Measurements from ENCODE around the gene AFTPH.

AFTPH gene

GRCh38 chr2:64615192-64615763 is 91.2 kb downstream of the AFTPH start:
- DNase-seq = no peak

DNA sequence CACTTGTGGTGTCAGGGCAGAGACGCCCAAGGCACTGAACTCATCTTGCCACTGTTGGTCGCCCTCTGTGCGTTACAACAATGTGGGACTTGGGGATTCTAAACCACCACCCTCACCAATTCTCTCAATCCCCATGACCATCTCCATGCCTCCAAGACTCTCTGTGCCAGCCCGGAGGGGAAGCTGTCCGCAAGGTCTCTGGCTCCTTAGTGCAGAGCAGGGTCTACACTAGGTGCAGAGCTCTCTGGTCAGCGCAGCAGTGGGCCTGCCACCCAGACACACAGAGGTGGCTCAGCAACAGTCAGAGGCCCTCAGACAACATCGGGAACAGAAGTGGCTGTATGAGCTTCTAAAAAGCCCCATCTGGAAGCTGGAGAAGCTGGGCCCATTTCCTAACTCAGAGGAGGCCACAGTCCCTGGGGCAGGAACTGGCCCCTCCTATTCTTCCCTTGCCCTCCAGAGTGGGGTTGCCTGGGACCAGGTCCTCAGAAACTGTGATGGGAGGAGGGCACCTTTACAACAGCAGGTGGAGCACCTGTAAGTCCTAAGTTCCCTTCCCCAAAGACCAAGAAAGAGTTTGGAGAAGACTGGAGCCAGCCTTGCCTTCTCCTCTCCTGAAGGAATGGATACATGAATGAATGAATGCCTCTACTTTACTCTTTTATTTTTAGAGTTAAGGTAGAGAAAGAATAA is 91.9 kb downstream of the AFTPH start:
- no peak for DNase-seq

GRCh38 chr2:64617631-64618151 is 93.6 kb downstream of the AFTPH start:
- peak; percentile 24 for DNase-seq

DNA sequence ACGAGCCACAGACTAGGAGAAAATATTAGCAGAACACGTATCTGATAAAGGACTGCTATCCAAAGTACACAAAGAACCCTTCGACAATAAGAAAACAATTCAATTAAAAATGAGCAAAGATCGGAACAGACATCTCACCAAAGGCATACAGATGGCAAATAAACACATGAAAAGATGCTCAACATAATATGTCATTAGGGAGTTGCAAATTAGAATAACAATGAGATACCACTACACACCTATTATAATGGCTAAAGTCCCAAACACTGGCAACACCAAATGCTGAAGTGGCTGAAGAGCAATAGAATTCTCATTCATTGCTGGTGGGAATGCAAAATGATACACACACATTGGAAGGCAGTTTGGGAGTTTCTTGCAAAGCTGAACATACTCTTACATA is 96.5 kb downstream of the AFTPH start:
- DNase-seq = no peak

DNA sequence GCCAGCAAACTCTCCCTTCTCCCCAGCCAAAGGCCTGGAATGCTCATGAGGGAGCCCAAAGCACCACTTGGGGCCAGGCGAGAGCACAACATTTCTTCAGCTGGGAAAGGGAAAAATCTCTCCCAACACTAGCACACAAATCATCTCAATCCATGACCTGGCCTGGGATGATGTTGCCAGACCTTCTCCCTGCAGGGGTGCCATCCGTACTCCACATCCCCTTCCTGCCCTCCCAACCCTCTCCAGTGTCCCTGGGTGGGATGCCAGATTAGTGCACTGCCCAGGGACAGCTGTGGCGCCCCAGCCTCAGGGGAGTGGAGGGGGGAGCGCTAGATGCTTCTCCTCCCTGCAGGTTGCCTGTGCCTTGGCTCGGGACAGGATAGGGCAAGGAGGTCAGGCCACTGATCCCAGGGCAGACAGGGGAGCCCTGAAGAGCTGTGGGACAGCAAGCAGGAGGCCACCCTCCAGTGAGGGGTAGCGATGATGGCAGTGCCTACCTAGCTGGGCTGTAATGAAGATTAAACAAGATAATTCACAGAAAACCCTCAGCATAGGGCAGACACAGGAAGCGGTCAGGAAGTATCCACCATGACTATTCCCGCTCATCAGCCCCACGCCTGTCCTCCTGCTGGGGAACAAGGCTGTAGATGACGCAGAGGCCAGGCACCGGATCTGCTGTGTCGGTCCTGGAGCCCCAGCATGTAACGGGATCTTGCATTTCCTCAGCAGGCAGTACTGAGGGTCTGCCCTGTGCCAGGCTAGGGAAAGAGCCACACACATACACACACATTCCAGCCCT is 98.5 kb downstream of the AFTPH start:
- DNase-seq = no peak

DNA sequence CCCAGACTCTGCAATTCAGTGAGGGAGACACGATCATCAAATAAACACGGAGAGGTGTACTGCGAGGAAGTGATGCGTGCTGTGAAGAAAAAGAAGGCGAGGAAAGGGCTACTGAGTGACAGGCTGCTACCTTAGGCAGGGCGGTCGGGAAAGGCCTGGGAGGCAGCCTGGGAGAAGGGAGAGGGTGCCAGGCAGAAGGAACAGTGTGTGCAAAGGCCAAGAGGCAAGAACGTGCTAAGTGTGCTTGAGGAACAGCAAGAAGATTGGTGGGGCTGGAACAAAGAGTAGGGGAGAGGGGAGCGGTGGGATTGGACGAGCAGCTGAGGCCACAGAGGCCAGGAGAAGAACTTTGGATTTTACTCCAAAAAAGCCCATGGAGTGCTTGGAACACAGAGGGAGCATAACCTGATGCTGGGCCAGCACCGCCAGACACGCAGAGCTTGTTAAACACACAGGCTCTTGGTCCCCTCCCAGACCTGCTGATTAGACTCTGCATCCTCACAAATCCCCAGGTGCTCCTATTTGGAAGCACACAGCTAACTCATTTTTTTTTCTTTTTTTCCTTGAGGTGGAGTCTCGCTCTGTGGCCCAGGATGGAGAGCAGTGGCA is 99.2 kb downstream of the AFTPH start:
- DNase-seq = no peak

- no peak for DNase-seq
Measured at GRCh38 chr2:64624108-64624610, 100.0 kb downstream of the AFTPH start.

GRCh38 chr2:64624862-64625261 is 100.7 kb downstream of the AFTPH start:
- DNase-seq = no peak

DNA sequence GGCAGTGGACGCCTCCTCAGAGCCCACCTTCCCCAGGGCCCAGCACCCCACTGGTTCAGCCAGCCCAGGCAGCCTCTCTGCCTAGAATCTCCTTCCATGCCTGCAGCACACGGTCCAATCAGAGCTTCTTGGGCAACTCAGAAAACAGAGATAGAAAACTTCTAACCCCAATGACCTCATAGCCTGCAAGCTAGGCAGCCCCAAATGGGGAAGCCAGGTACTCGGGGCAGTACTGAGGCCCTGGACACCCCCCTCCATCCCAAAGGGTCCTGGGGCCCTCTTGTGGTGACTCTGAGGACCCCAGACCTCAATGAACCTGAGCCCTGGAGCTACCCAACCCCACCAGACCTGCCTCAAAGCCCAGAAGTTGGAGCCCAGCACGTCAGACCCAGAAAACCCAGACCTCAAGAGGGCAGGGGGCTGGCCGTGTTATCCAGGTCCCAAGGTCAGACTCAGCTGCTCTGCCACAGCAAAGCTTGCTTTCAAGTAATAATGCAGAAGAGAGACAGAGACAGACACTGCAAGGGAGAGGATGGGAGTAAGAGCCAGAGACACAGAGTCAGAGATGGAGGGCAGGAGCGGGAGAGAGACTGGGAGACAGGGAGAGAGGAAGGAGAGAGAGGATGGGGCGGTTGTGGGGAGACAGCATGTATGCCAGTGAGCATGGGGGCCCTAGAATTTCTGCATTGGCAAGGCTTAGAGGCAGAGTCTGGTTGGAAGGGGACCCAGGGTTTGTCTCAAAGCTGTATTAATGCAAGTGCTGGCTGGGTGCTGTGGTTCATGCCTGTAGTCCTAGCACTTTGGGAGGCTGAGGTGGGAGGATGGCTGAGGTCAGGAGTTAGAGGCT is 101.4 kb downstream of the AFTPH start:
- DNase-seq = peak; percentile 45

GRCh38 chr2:64626146-64626809 is 102.2 kb downstream of the AFTPH start:
- DNase-seq = no peak

- DNase-seq = no peak
Measured at GRCh38 chr2:64626963-64627760, 103.0 kb downstream of the AFTPH start.

GRCh38 chr2:64627860-64628841 is 104.0 kb downstream of the AFTPH start:
- DNase-seq = no peak

DNA sequence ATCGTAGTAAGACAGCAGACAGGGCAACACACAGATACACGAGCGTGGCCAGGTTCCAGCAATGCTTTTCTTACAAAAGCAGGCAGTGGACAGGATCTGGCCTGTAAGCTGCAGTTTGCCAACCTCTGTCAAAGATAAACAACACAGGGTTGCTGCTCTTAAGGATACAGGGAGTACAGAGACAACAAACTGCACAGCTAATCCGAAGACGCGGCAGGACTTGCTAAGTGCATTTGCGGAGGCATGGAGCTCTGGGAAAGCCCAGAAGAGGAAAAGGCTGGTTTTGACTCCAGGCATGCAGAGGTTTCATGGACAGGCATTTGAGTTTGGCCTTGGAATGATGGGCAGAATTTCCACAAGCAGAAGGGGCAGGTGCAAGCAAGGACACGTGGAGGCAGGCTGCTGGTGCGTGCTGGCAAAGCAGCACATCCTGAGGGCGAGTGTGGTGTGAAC is 105.2 kb downstream of the AFTPH start:
- DNase-seq = no peak

GRCh38 chr2:64629875-64630274 is 105.7 kb downstream of the AFTPH start:
- no peak for DNase-seq

DNA sequence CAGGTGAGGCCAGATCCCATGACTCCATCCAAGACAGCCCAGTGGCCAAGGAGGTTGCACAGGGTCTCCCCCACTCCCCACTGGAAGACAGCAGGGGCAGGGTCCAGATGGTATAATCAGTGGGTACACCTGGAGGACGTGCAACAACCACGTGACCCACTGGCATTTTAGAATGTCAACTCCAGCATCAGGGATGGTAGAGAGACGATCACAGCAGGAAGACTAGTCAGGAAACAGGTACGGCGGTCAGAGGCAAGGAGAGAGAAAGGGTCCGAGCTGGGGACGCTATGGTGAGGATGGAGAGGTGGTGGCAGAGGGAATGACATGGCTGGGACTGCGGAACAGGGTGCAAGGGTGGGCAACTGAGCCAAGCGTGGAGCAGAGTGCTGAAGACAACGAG is 106.6 kb downstream of the AFTPH start:
- no peak for DNase-seq

DNA sequence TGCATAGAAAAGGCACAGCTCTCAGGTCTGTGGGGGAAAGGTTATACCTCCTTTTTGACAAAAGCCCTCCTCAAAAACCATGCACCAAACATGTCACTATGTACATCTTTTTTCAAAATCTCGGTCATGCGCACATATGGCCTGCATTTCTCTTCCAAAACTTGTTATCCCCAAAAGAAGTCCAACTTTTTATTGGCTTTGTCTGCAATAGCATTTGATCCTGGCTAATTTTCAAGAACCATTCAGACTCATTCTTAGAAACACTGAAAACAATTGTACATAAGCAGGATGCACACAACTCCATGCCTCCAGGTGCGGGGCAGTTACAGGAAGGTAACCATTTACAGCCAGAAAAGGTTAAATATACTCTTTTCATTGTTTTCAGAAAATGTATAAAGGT is 107.6 kb downstream of the AFTPH start:
- no peak for DNase-seq

- DNase-seq = peak; percentile 59
Measured at GRCh38 chr2:64632835-64633819, 109.0 kb downstream of the AFTPH start.
